Colon (tissue), 2 donors: ENCODE measurements around the gene NCMAP.
"Not testable (repeated sequence)": the region's sequence is repeated elsewhere in the genome, so short reads cannot be mapped to it uniquely, and the experiment has no call there.

Experiments
- FAIRE-seq: peaks from 2 replicates; lab custom pipeline; 2012; peaks lifted over from hg19 to GRCh38; lab: Jason Lieb, UNC
- donor health status: control.
- donor health status: control.

NCMAP gene

DNA sequence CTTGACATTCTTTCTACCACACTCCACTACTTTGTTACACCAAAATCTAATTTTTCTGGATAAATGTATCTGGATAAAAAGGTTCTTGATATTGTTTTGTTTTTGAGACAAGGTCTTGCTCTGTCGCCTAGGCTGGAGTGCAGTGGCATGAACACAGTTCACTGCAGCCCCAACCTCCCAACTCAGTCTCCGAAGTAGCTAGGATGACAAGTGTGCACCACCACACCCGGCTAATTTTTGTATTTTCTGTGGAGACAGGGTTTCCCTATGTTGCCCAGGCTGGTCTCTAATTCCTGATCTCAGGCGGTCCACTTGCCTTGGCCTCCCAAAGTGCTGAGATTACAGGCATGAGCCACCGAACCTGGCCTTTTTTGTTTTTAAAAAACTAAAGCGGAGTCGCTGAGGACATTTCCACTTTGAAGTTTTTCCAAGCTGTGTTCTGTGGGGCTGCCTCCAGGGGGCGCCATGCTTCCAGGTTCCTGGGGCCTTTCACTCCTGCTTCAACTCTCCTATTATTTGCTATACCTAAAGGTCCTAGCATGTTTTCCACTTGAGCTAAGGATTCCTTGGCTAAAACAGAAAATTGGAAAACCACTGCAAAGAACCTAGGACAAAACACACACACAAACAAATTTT lies 14.1 kb upstream of the NCMAP start:
- FAIRE-seq = no peak

DNA sequence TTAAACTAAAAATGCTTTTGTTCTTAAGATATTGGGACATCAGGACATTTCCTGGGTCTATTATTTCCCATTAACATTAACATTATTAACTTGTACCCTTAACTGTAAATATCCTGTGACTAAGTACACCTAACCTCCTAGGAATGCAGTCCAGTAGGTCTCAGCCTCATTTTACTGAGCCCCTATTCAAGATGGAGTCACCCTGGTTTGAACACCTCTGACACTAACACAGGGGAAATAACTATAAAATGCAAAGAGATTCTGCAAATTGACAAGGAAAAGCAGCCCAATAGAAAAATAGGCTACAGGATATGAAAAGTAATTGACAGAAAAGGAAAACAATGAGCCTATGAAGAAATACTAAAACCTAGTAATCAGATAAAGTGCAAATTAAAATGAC lies 11.6 kb upstream of the NCMAP start:
- FAIRE-seq = no peak

DNA sequence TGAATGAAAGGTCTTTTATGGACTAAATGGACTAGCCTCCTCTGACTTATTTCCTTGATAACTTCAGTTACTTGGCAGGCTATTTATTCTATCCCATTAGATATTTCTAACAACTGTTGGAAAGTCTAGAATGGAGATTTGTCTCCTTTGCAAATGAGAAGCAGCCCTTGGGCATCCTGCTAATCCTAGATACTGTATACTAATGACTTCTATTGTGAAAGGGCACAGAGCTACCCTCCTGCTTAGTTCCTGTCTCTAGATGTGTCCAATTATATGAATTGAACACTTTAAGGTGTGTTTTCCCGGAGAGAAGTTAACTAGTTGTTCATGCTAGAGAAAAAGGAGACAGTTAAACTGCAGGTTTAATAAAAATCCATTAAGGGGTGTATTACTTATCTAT lies 10.2 kb upstream of the NCMAP start:
- no peak for FAIRE-seq

DNA sequence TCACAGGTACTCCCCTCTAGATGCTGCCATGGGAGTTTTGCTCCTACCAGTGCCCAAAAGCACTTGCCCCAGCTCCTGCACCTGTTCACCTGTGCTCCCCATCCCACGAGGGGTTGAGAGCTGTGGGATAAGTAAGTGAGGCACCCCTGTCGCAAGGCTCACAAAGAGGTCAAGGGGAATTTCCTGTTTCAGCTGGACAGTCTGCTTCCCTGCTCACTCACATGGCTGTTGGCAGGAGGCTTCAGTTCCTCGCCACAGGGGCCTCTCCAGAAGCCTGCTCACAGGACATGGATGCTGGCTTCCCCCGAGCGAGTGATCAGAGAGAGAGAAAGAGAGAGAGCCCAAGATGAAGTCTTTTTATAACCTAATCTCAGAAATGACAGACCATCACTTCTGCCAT lies 8.7 kb upstream of the NCMAP start:
- no peak for FAIRE-seq

DNA sequence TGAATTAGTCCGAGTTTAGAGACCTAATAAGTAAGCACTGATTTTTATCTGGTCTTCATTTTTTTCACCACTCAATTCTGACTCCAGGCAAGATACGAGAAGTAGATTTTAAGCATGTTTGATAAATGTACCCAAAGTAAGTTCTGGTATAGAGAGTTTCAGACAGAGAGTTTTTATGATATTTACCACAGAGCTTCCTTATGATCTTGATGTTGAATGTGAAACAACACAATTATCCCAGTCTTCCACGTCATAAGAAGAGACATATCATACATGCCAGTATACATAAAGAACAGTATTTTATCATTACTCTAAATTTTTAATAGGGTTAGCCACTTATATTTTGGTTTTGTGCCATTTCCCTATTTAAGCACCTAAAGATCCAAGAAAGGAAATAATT lies 7.8 kb upstream of the NCMAP start:
- FAIRE-seq = peak; percentile 74

DNA sequence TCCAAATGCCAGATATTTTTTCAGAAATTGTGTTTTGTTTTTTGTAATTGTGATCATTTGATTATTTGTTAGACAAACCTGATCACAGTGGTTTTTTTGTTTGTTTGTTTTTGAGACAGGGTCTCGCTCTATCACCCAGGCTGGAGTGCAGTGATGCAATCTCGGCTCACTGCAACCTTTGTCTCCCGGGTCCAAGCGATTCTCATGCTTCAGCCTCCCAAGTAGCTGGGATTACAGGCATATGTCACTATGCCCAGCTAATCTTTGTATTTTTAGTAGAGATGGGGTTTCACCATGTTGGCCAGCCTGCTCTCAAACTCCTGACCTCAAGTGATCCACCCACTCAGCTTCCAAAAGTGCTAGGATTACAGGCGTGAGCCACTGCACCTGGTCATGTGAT lies 6.7 kb upstream of the NCMAP start:
- FAIRE-seq = not testable (repeated sequence)

DNA sequence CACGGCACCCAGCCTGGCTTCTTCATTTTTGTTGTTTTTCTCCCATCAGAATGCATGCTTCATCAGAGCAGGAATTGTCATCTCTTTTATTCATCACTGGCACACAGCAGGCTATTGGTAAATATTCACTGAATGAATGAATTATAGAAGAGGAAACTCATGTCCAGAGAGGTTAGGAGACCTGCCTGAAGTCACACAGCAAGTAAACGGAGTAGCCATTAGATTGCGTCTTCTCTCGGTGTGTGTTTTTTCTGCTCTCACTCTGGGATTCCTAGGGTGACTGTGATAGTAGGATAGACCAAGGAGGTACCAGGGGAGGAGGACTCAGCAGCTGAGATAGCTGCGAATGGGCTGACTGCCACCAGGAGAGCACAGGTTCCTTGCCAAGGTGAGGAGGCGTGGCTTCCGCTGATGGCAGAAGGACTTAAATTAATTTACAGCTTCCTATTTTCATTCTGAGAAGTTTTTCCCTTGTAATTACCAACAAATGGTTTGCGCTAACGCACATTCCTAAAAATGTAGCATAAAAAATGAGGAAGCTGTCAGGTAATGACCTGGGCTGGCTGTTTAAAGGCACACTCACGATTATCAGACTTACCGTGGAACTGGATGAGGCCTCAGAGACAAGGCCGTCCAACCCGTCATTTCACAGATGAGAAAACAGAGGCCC lies 4.5 kb upstream of the NCMAP start:
- FAIRE-seq = no peak

DNA sequence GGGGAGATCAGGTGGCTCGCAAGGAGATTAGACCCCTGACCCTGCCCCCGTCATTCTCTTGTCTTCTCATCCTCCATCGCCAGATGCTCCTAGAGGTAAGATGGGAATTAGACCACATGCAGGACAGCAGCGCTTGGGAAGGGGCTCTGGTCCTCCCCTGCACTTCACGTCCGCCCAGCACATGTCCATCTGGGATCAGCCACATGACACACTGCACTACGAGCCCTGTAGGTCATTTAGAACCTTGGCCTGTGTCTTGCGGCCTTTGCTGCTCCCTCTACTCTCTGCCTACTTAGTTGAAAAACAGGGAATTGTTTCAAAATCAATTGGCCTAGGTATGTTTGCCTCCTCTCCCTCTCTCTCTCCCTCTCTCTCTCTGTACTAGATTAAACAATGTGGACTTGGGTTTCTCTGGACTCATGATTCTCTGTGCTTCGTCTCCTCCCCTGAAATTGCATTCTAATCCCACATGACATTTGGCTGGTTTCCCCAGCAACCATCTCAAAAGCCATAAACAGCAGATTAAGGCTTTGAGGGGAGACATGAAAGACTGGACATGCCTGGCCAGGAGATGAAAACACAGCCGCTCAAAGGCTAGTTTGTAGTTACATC lies 3.8 kb upstream of the NCMAP start:
- FAIRE-seq = no peak

DNA sequence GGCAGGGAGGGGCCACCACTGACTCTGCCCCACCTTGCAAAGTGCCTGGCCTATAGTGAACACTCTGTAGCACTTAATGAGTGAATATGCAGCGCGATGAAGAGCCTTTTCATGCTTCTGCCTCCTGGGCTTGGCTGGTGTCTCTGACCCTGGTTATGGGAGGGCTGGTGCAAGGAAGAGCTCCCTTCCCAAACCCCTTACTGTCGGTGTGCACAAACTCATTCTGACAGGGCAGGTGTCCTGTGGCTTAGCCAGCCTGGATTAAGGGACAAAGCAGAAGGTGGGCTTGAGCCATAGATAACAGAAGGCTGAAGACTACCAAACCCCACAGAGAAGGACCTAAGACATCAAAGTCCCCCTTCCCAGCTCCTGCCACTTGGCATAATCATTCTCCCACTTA lies 2.0 kb upstream of the NCMAP start:
- FAIRE-seq = no peak

DNA sequence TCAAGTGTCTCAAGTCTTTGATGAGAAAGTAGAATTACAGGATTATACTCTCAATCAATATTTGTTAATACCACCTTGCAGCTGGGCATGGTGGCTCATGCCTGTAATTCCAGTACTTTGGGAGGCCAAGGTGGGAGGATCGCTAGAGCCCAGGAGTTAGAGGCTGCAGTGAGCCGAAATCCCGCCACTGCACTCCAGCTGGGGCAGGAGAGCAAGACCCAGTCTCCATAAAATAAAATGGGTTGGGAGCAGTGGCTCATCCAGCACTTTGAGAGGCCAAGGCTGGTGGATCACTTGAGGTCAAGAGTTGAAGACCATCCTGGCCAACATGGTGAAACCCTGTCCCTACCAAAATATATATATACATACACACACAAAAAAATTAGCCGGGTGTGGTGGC lies 1.2 kb upstream of the NCMAP start:
- no peak for FAIRE-seq

DNA sequence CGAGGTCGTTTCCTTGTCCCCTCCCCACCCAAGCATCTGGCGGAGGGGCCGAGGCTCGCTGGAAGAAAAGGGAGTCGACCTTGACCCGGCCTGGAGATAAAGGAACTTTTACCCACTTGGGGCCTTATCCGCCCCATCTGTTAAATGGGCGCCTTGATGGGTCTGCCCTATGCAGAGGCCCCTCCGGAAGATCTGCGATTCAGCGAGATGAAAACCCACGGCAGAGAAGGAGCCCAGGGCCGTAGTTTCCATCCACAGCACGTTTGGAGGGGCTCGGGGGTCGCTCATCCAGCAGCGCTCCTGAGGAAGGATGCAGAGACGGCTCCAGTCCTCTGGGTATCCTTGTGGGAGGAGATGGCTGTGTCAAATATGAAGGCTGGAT lies 518 bp downstream of the NCMAP start:
- FAIRE-seq = no peak

DNA sequence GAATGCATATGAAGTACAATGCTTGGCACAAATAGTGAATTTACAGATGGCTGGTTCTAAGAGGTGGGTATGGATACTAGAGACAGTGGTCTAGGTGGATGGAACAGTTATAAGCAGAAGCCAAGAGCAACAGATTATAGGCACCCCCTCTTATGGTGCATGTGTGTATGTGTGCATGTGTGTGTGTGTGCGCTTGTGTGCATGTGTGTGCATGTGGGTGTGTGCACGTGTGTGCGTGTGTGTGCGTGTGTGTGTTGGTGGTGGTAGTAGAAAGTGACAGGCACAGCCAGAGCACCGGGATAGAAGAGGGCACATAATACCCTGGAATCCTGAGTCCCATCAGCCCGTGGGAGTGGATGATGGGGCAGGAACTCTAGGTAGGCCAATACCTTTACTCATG lies 1.3 kb downstream of the NCMAP start:
- FAIRE-seq = no peak

DNA sequence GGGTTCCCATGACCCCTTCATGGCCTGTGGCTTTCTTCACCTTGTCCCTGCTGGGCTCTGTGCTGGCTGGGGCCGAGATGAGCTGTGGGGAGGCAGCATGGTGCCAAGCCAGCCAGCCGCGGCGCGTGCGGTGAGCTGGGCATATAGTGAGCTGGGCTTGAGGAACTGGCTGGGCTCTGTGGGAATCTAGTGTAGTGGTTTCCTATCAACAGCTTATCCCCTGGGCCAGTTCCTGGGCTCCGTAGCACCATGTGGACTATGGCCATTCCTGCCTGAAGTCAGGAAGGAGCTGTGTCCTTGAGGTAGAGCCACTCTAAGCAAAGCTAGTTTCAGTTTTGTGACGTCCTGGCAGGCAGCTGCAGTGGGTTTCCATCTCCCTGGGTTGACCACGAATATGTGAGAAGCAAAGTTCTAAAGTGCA lies 1.8 kb downstream of the NCMAP start:
- no peak for FAIRE-seq

DNA sequence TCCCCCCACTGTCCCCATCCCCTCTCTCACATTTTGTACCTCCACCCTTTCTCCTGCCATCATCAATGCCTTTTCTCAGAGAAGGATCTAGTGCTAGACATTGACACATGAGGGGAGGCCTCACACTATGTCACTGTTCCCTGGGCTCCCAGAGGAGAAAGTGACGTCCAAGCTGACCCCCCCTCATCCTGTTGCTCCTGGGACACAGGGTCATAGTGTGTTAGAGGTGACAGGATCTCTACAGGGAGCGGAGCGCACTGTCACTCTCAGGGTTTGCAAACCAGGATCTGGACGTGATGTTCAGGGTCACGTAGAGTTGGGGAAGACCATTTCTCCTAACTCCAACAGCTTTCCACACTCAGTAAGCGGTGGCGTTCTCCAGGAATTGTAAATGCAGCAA lies 2.6 kb downstream of the NCMAP start:
- no peak for FAIRE-seq

DNA sequence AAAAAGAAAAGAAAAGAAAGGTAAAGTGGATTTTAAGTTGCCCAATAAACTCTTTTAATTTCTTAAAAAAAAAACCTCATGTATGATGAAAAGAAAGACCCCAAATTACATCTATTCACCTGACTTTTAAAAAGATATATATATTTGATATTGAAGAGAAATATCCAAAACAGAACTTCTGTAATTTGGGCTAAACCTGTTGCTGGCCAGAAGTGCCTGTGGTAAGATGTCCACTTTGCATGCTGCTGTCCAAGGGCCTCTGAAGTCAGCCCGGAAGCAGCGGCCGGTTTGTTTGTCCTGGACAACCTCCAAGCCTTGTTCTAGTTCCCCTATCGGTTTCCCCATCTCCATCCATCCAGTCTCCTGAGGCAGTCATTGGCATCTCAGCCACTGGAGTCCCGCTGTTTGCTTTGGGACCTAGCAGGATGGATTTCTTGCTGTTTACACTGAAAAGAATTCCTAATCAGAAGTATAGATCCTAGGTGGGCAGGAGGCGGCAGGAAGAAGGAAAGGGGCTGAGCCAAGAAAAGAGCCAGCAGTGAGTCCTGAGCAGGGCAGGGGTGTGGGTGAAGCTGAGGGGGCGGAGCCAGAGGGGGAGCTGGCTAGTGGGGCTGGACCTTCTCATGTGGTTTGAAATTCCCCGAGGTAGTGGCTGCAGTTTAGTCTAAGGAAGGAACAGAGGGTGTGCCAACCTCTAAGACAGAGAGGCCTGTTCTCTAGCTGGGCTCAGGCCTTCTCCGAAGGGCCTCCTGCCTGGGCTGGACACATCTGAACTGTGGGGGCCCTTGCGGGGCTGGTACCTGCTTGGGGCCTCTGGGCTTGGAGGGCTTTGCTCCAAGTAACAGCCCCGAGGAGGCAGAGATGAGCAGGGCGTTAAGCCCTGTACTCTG lies 3.3 kb downstream of the NCMAP start:
- FAIRE-seq = no peak

DNA sequence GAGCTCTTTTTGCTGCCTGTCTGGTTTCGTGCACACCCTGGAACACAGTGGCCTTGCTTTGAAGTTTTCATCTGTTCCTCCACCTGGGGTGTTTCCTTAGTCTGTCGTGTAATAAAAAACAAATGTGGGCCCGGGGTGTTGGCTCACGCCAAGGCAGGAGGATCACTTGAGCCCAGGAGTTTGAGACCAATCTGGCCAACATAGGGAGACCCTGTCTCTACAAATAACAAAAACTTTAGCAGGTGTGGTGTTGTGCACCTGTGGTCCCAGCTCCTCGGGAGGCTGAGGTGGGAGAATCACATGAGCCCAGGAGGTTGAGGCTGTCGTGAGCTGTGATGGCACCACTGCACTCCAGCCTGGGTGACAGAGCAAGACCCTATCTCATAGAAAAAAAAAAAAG lies 4.5 kb downstream of the NCMAP start:
- no peak for FAIRE-seq

DNA sequence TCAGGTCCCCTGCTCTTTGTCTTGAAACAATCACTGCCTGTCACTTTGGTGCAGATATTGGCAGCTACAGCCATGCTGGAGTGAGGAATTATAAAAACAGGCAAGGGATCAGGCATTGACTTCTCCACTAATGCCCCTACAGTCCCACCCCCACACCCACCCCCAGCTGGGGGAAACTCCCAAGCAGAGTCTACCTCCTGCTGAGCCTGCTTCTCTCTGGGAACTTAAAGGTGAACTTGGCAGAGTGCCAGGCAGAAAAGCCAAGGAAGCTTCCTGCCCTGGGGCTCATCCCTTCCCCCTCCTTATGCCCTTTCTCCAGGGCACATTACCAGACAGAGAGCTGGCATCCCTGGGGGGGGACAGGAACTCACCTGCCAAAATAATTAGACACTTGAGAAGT lies 6.7 kb downstream of the NCMAP start:
- no peak for FAIRE-seq

DNA sequence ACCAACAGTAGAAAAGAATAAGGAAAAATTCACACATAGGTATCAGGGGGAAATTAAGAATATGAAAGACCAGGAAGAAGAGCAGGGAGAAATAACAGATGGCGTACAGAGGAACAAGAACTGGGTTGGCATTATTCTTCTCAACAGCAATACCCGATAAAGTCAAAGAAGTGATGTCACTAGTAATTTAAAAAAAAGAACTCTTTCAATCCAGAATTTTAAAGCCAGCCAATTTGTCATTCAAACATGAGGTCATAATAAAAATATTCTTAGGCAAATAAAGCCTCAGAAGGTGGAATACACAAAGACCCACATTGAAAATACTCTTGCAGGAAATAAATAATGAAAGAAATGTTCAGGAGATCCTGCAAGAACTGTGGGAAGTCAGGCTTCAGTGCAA lies 8.8 kb downstream of the NCMAP start:
- no peak for FAIRE-seq

DNA sequence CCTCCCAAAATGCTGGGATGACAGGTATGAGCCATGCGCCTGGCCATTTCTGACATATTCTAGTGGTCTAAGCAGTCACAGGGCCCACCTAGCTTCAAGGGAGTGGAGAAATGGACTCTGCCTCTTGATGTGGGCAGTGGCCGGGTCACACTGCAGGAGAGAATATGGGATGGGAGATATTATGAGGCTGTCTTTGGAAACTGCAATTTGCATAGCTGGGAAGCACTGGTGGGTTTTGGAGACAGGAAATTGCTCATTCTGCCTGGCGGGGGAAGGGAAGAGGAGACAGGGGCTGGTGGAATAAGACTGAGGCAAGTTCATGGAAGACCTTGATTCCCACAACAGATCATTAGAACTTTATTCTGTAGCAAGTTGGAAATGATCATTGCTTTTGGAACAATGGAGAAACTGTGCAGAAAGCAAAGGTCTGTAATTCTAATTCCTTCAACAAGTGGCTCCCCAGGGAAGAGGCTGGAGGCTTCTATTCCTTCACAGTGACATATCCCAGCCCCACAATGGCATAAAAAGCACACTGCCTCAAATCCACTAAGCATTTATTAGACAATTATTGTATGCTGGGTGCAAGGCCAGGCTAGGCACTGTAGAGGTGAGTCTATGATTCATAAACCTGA lies 10.5 kb downstream of the NCMAP start:
- no peak for FAIRE-seq

DNA sequence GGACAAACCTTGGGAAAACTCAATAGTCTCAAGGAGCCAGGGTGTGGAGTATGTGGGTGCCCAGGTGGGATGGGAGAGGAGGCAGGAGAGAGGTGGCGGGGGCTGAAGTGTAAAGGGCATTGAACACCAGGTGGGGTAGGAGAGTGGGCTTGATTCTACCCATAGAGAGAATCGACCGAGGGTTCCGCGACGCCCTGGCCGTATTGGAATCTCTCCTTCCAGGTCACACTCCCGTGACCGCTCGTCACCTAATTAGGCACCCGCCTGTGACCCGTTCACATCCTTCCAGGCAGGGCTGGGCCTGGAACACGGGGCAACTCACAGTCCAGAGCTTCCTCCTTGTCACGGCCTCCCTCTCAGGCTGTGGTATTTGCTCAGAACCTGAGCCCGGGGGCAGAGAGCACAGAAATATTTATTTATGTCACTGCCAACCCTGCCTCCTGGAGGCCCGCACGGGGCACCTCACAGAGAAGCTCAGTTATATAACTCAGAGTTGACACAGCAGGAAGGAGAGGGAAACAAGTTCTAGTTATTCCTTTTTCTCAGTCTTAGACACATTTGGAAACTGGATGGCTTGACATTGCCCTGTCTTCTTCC lies 12.0 kb downstream of the NCMAP start:
- FAIRE-seq = no peak

DNA sequence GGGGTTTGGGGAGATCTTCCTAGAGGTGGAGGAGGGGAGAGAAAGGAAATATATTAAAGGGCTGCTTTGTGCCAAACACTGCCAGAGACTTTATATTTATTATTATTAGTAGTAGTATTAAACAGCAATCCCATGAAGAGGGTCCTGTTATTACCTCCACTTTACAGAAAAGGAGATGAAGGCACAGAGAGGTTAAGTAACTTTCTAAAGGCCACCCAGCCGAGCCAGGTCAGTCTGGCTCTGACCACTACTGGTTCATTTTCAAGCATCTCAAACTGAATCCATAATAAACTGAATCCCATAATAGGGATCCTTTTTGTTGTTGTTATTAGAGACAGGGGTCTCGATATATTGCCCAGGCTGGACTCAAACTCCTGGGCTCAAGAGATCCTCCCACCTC lies 12.6 kb downstream of the NCMAP start:
- FAIRE-seq = no peak
